B cell (primary cell): ENCODE measurements around the gene TM6SF1.

ENCODE experiments used
- CTCF ChIP-seq: fragments of 200-600 bp; IDR thresholded peaks from one replicate; pipeline ENCODE4 v1.8.0; 2022; ENCODE audit warnings: antibody characterized with exemption, mild to moderate bottlenecking
- EZH2 ChIP-seq: IDR thresholded peaks from 2 replicates; pipeline ENCODE4 v1.6.1; 2012; ENCODE audit warnings: borderline replicate concordance, low read depth, mild to moderate bottlenecking, moderate library complexity, low read length; ENCODE audit not compliant: insufficient read depth, poor library complexity, severe bottlenecking

GRCh38 chr15:83064859-83065258 lies 42.6 kb upstream of the TM6SF1 start:
- TF ChIP-seq EZH2, result no peak
- TF ChIP-seq CTCF, result no peak
